H4 (cell line): ENCODE data around the gene CNTN2. TPM values are rescaled to one million over a fixed set of nuclear protein-coding genes. Genes with fewer than 3 reads are reported as not detected.
A peak's percentile ranks its signal among the peaks of the same experiment; 100 is the strongest.

ENCODE experiments used
- DNase-seq: peaks from one replicate; pipeline ENCODE4 v3.0.0-alpha.2; 2015; ENCODE audit warnings: low spot score
- total RNA-seq: library from RNA; depleted of rRNA; stranded (reverse); fragments of >200 nt; shearing (Covaris generic); gene quantifications from 2 replicates; pipeline ENCODE4 v1.2.3, GENCODE V29; 2014; rRNA removed

CNTN2 gene, protein sequence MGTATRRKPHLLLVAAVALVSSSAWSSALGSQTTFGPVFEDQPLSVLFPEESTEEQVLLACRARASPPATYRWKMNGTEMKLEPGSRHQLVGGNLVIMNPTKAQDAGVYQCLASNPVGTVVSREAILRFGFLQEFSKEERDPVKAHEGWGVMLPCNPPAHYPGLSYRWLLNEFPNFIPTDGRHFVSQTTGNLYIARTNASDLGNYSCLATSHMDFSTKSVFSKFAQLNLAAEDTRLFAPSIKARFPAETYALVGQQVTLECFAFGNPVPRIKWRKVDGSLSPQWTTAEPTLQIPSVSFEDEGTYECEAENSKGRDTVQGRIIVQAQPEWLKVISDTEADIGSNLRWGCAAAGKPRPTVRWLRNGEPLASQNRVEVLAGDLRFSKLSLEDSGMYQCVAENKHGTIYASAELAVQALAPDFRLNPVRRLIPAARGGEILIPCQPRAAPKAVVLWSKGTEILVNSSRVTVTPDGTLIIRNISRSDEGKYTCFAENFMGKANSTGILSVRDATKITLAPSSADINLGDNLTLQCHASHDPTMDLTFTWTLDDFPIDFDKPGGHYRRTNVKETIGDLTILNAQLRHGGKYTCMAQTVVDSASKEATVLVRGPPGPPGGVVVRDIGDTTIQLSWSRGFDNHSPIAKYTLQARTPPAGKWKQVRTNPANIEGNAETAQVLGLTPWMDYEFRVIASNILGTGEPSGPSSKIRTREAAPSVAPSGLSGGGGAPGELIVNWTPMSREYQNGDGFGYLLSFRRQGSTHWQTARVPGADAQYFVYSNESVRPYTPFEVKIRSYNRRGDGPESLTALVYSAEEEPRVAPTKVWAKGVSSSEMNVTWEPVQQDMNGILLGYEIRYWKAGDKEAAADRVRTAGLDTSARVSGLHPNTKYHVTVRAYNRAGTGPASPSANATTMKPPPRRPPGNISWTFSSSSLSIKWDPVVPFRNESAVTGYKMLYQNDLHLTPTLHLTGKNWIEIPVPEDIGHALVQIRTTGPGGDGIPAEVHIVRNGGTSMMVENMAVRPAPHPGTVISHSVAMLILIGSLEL
- 0.02 and 1.2 TPM in 2 replicates for total RNA-seq

DNA sequence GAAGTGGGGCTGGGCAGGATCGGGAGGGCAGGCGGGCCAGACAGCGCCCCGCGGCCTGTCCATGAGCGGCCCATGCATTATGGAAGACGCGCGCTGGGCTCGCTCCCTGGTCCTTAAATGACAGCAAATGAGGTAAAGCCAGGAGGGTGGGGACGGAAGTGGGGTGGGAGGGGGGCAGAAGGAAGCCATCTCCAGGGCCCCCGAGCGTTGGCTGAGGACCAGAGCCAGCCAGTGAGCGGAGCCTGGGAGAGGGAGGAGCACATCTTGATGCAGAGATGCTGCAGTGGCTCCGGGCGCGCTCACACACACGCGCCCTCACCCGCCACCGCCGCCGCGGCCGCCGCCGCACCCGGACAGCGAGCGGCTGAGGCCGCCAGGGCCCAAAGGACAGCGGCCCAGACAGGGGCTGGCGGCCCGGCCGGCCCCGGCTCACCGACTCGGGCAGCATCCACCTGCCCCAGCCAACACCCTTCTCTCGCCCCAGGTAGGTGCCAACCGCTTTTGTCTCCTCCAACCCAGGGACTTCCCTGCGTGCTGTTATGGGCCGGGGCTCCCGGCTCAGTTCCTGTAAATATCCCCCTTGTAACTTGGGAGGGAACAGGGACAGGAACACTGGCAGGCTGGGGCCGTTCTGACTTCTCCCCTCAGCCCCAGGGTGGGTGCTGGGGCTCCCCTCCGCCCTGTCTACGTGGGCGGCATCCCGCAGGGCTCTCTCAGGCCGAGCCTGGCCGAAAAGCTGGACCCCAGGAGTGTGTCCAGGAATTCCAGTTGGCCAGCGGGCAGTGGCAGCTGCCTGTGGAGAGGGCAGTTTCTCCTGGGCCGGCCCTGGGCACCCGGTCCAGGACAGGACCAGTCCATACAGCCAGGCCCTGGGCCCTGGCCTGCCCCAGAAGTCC lies at the start of gene CNTN2:
TSS of gene CNTN2 (plus strand) at position 302 of the 896 bp plus-strand sequence. CDS start 9,974 bp downstream, outside the sequence.
- no peak for DNase-seq

DNA sequence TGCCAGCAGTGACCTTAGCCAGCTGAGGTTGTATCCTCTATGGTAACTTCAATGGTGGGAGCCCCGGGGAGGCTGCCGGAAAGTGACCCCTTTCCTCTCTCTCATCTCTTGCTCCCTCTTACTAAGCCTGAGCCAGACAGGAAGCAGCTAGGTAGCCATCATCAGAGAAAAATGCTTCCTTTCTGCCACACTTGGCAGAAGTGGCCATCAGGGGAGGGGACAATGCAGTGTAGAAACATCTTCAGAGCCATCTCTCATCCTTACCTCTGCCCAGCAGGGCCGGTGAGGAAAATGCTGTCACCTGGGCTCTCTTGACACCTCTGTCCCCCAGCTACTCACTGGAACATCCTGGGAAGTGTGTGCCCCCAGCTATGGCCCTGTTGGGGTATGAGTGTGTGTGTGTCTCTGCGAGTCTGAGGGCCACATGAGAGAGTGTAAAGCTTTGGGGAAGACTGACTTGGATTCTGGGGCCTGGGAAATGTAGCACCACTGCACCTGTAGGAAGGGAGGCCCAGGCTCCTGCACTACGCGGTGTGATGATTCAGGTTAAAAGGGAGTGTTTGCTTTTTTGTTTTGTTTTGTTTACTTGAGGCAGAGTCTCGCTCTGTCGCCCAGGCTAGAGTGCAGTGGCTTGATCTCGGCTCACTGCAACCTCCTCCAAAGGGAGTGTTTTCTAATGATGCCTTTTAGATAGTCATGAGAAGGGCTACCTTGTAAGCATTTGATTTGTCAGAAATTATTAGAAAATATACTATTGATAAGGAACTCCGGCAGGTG lies 48.7 kb upstream of the CNTN2 start:
- no peak for DNase-seq

DNA sequence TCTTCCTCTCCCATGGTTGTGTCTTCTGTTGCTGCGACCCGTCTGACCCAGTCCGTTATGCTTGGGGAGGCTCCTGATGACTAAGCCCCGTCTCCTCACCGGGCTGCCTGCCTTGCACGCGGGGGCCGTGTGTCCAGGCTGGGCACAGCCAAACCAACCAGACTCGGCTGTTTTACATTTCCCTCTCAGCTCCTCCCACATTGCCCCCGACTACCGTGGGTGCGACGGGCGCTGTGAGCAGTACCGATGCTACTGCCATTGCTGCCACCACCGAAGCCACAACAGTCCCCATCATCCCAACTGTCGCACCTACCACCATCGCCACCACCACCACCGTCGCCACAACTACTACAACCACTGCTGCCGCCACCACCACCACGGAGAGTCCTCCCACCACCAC lies 46.0 kb upstream of the CNTN2 start:
- no peak for DNase-seq

DNA sequence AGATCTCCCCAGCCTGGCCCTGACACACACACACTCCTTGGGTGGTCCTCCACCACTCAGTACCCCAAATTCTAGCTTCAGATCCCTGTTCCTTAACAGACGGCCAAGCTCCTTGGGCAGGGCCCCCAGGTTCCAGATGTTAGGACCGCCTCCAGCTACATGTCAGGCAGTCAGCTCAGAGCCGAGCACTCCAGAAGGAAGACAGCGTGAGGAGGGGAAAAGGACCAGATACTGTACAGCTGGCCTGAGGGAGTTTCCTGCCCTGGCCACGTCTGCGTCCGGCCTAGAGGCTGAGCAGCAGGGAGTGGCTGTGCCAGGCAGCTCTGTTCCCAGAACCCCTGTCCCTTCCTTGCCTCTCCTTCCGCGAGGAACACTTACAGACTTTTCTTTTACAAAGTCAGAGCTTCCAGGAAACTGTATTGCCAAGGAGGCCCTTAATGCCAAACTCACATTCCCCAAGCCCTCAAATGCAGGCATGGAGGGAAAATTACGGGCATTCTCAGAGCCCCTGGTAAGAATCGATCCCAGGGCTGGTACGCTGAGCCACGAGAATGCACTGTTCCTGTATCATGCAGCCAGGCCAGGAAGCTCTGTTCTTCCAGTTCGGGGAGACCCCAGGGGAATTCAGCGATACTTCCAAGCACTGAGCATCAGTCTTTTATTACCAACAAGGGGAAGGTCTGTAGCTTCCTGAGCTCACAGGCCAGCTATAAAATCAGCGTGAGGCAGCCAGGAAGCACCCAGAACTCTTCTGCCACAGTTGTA lies 45.2 kb upstream of the CNTN2 start:
- DNase-seq = no peak

DNA sequence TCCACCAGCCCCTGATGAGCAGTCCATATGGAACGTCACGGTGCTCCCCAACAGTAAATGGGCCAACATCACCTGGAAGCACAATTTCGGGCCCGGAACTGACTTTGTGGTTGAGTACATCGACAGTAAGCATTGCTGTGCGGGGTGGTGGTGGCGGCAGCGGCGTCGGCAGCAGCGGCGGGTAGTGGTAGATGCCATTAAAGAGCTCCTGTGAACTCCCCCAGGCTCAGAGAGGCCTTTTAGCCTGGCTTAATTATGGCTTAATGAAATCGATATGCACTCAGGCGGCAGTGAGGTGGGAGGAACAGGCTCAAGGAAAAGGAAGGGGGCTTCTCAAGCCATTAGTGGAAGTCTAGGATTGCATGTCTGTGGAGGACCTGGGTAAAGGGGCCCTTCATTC lies 41.9 kb upstream of the CNTN2 start:
- DNase-seq = no peak

DNA sequence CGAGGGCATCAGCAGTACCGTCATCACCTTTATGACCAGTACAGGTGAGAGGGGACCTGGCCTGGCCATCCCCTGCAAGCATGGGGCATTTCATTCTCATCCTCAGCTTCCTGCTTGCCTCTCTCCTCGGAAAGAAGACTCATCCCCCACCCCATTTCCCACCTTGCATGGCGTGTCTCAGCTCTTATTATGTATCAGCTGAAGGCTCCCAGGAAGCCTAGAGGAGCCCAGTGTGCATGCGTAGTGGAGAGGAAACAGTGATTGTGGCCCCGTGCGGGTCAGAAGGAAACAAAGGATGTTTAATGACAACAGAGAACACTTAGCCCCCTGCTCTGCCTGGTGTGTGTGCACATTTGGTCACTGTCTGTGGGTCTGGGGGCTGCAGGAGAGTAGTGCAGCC lies 40.3 kb upstream of the CNTN2 start:
- DNase-seq = no peak

DNA sequence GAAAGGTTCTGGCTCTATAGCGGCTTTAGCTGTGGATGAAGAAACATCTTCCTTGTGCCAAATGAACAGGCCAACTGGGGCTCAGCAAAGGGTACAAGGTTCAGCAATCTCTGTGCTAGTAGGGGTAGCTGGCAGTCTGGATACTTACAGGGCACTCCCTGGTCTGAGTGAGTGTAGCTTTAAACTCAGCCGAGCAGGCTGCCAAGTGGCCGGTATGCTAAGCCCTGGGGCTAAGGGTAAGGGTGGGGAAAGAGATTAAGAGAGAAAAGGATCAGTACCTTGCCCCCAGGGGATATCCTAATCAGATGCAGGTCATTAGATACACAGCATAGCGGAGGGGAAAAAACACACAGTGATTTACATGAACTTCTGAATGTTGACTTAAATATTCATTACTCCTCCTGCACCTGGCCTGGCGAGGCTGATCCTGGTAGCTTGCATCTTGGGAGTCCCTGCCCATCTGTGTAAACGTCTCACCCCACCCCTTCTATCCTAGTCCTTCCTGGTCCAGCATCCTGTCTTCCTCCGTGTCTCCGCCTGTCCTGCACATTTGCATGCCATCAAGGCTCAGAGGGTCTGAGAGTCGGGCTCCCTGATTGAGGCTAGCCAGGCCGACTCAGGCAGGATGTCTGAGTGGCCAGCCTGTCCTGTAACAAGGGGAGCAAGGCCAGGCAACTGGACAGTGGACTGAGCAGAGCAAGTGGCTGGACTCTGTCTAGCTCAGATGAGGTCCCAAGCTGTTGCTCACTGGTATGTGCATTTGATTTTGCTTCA lies 39.5 kb upstream of the CNTN2 start:
- no peak for DNase-seq

DNA sequence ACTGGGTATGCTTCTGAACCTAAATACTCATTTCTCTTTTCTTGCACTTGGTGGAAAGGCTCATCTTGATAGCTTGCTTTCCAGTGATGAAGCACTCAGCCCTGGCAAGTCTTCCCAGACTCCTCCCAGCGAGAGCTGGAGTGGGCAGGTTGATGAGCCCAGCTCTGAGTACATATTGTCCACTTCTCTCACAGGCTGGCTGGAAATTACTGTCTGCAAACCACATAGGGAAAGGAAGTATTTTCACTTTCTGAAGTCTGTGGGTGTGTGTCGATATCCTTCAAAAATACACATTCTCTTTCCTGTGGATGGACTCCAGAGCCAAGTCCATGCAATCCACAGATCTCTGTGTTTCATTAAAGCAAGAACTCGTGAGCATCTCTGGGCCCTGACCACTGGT lies 38.7 kb upstream of the CNTN2 start:
- DNase-seq = no peak

DNA sequence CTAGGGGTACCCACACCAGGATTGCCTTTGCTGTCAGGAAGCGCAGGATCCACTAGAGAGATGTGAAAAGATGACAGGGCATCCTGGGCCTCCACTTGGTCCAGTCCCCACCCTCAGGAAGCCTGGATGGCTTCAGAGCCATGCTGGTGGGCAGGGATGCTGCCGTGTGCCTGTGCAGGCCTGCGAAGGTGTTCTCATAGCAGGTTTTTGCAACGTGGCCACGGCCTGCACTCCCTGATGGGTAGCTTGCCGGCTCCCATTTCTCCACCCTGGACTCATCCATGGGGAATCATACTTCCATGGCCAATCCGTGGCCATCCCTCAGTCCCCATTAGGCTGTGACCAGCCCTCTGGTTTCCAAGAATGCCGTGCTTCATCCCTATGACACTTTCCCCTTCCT lies 34.1 kb upstream of the CNTN2 start:
- DNase-seq = no peak

DNA sequence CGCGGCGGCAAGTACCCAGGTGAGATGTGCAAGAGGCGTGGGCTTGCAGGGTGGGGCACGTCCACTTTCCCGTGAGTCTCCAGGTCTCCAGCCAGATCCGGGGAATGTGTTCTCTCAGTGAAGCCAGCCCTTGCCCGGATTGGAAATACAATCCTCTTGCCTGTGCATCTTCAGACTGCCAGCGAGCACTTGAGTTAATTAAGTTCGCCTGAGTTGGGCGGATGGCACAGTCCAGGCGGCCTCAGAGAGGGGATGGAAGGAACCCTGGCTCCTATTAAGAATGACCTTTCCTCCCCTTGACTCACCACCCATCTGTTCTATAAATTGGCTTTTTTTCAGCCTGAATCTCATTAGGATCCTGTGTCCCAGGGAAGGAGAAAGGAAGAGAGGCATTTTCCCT lies 33.3 kb upstream of the CNTN2 start:
- no peak for DNase-seq

DNA sequence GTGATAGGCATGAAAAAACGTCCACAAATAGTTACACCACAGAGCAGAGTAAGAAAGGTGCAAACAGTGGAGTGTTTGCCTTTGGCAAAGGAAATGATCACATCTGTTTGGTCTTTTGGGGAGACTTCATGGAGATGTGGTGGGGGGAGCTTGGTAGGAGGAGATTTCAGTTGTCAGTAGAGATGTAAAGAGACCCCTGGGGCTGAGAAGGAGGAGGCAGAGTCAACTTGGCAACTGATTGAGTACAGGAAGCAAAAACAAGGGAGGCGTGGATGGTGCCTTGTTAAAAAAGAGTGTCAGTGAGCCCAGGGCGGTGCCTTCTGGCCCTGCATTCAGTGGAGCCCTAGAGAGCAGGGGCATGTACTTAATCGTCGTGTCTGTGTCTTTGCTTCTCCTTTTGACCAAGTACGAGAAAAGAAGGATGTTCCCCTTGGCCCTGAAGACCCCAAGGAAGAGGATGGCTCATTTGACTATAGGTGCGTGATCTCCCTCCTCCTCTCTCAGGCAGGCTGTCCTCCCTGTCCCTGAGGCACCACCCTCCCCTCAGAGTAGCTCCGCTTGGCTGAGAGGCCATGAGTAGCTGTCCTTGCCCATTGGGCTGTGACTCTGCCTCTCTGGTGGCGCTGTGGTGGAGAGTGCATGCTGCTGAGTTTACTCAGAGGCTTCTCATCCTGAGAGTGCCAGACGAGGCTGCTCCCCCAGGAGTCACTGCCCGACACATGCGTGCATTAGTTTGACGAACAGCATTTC lies 30.4 kb upstream of the CNTN2 start:
- DNase-seq = no peak

DNA sequence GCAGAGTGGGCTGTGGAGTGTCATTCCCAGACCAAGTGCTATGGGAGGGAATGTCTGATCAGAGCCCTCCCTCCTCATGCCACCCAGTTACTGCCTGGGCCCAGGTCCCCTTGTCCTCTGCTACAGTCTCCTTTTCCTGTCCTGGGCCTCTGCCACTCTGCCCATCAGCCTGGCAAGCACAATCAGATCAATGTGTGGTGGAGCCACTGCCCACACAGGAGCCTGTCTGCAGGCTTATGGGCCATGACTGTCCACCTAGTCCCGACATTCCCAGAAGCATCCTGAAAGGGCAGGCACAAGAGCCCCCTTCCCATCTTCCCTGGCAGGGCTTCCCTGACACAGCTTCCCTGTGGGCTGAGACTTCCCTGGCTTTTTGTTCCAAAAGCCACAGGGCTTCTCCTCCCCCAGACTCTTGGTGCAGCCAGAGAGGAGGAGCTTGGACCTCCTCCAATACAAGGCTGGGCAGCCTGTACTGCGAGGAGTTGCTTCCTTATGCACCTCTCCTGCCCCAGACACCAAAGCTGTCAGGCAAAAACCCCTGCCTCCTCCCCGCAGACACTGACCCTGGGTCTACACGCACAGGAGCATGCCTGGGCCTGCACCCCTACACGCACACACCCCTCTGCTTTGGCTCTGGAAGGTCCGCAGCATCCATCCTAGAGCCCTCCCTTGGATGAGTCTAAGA lies 29.2 kb upstream of the CNTN2 start:
- DNase-seq = peak; percentile 27

DNA sequence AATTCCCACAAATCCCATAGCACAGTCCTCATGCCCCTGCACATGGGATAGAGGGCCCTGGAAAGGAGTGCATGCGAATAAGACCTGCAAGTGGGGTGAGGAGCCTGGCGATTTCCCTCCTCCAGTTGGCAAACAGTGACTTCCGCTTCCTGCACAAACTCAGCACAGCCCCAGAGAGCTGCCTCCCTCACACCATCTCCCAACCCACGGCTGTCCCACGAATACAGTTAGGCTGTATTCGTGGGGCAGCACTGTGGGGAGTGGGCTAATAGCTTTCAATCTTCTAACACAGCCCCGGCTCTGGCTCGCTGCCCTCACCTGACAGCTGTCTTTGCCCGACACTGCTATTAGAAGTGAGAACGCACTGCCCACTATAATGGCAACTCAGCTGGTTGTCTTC lies 28.2 kb upstream of the CNTN2 start:
- DNase-seq = no peak

DNA sequence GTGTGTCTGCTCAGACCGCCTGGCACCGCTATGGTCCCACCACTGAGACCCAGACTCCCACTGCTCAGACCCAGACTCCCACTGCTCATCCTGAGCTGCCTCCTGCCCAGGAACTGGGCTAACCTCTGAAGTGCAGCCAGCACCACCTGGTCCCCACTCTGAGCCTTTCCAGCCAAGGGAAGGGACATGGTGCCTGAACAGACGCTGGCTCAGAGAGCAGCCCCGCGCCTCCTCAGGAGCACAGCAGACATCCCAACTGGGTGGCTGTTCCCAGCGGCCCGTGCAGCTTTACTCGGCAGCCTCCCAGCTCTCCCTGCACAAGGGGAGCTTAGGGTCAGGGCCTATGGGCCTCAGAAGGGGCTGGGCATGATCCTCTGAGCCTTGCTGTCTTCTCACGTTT lies 27.8 kb upstream of the CNTN2 start:
- no peak for DNase-seq

DNA sequence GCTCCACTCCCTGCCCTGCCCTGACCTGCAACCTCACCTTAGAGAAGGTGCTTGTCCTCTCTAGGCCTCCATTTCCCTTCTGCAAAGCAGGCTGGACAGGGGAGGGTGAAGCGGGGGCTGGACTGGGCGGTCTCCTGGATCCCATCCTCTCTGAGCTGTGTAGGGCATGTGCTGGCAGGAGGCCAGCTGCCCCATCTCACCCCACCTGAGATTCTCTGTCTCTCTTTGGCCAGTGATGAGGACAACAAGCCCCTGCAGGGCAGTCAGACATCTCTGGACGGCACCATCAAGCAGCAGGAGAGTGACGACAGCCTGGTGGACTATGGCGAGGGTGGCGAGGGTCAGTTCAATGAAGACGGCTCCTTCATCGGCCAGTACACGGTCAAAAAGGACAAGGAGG lies 26.9 kb upstream of the CNTN2 start:
- no peak for DNase-seq

DNA sequence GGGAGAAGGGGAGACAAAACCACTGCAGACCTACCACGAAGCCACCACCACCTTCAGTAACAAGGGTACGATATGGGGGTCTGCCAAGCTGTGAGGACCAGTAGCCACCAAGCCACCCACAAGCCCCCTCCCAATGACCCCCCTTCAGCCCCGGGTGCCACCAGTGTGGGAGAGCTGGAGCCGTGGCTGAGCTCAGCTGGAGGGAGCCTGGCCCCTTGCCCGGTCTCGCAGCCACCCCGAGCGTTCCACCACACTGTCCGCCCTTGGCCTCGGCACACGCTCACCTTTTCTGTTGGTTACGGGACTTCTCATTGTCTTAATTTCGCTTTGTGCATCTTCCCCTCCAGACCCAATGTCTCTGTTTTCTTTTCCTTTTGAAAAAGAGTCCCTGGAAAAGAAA lies 26.4 kb upstream of the CNTN2 start:
- no peak for DNase-seq

DNA sequence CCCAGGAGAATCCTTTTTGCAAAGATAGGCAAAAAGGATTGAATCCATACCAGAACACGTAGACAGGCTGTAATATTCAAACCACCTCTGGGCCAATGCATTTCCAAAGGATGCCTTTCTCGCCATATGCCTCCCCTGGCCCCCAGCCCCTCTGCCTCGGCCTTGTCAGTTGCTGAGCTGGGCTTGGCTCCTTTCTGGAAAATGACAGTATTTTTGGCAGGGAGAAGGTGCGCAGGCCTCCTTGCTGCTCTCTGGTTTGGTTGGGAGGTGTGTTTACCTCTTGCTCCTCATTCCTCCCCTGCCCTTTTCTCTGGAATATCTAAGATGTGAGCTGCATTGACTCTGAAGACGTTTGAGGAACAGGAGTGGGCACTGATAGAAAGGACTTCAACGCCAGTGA lies 26.0 kb upstream of the CNTN2 start:
- DNase-seq = no peak

DNA sequence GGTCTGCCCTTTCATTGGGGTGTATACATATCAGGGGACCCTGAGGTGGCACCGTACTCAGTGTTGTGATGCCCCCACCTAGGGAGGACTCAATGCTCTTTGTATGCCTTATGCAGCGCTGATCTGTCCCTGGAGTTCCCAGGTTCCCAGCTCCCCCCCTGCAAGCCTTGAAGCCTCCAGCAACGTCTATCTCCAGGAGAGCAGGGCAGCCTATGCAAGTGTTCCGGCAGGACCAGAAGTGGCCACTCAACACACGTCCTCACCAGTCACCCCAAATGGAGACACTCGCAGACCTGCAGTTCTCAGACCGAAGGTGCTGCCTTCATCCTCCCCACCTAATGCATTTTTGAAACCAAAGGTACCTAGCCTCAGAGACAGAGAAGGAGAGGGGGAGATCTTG lies 25.2 kb upstream of the CNTN2 start:
- no peak for DNase-seq
